OCI-LY7 (cell line): ENCODE data around the gene CHTF8. TPM values are rescaled to one million over a fixed set of nuclear protein-coding genes. Genes with fewer than 3 reads are reported as not detected.

Experiments used
- BruUV-seq: library from RNA; stranded (reverse); fragments of 400-500 nt; replicated peaks from 2 replicates; lab custom pipeline; 2021; lab: Mats Ljungman, UMichigan
- CTCF ChIA-PET: fragments of 300-600 bp; sonication (Branson Sonifier 250); formaldehyde crosslinking; loops from one replicate; lab custom pipeline; 2022; ENCODE audit warnings: antibody characterized with exemption; ENCODE audit not compliant: unreplicated experiment; lab: Charles Lee
- POLR2A ChIA-PET: fragments of 300-600 bp; sonication (Branson Sonifier 250); formaldehyde crosslinking; loops from one replicate; lab custom pipeline; 2022; ENCODE audit warnings: antibody characterized with exemption; lab: Charles Lee
- DNase-seq: peaks from one replicate; pipeline ENCODE4 v3.0.0-alpha.2; 2015; ENCODE audit warnings: low spot score
- H2AFZ ChIP-seq: fragments of 200-600 bp; sonication (generic), shearing (Covaris generic); 2 replicates; pipeline ENCODE4 v1.6.1; 2014; ENCODE audit warnings: mild to moderate bottlenecking, antibody characterized with exemption, low read length, moderate library complexity
- H3K27ac ChIP-seq: fragments of 200-600 bp; sonication (generic); 2 replicates; pipeline ENCODE4 v1.5.1; 2014; ENCODE audit warnings: mixed run types, low read depth, mild to moderate bottlenecking, moderate library complexity, low read length, inconsistent platforms; ENCODE audit not compliant: poor library complexity, severe bottlenecking
- H3K36me3 ChIP-seq: fragments of 200-600 bp; sonication (generic); 2 replicates; pipeline ENCODE4 v1.6.1; 2014; ENCODE audit warnings: mild to moderate bottlenecking, antibody characterized with exemption, low read length, moderate library complexity, mixed read lengths; ENCODE audit not compliant: insufficient read depth
- H3K4me1 ChIP-seq: fragments of 200-600 bp; sonication (generic); 2 replicates; pipeline ENCODE4 v1.5.1; 2014; ENCODE audit warnings: mild to moderate bottlenecking, low read length; ENCODE audit not compliant: insufficient read depth, poor library complexity, severe bottlenecking
- H3K4me2 ChIP-seq: fragments of 200-600 bp; sonication (generic); 2 replicates; pipeline ENCODE4 v1.6.1; 2014; ENCODE audit warnings: mild to moderate bottlenecking, low read length
- H3K4me3 ChIP-seq: fragments of 200-600 bp; sonication (generic); 2 replicates; pipeline ENCODE4 v1.5.1; 2014; ENCODE audit warnings: mild to moderate bottlenecking, low read depth, low read length; ENCODE audit not compliant: poor library complexity, severe bottlenecking
- H3K79me2 ChIP-seq: fragments of 200-600 bp; sonication (generic); 2 replicates; pipeline ENCODE4 v1.6.1; 2016; ENCODE audit warnings: low read depth, mild to moderate bottlenecking, low read length, moderate library complexity, mixed read lengths; ENCODE audit not compliant: insufficient read depth
- H3K9me2 ChIP-seq: fragments of 200-600 bp; sonication (generic); 2 replicates; pipeline ENCODE4 v1.6.1; 2016; ENCODE audit warnings: mild to moderate bottlenecking, low read length, mixed read lengths; ENCODE audit not compliant: insufficient read depth
- H3K9me3 ChIP-seq: fragments of 200-600 bp; sonication (generic); 2 replicates; pipeline ENCODE4 v1.6.1; 2014; ENCODE audit warnings: mild to moderate bottlenecking, mixed run types, low read length, mixed read lengths
- H4K20me1 ChIP-seq: fragments of 200-600 bp; sonication (generic); 2 replicates; pipeline ENCODE4 v1.6.1; 2014; ENCODE audit warnings: mild to moderate bottlenecking, antibody characterized with exemption, low read length, moderate library complexity, mixed read lengths; ENCODE audit not compliant: insufficient read depth
- CTCF ChIP-seq: fragments of 200-600 bp; sonication (generic); conservative IDR thresholded peaks from 2 replicates; pipeline ENCODE4 v1.5.1; 2014; ENCODE audit warnings: mild to moderate bottlenecking, antibody characterized with exemption, low read length, moderate library complexity, mixed read lengths
- EZH2phosphoT487 ChIP-seq: fragments of 200-600 bp; sonication (generic); IDR thresholded peaks from 2 replicates; pipeline ENCODE4 v1.6.1; 2018; ENCODE audit warnings: low read depth, borderline replicate concordance, mild to moderate bottlenecking, mixed run types, antibody characterized with exemption, low read length, moderate library complexity, mixed read lengths
- intact Hi-C: fragments of 100-400 bp; cut with micrococcal nuclease; formaldehyde crosslinking; loops from one replicate; pipeline ENCODE4 v1.10.0; 2022; ENCODE audit not compliant: unreplicated experiment
- total RNA-seq, 2 experiments: library from RNA; depleted of rRNA in 1 of 2; stranded (reverse); fragments of >200 nt in 1 of 2; shearing (Covaris generic) in 1 of 2; gene quantifications; 2 replicates each; pipeline ENCODE4 v1.2.3, GENCODE V29; 2014 to 2022

Gene CHTF8
- total RNA-seq, 2 experiments from 2014 or later = 58.8 to 151 TPM

DNA sequence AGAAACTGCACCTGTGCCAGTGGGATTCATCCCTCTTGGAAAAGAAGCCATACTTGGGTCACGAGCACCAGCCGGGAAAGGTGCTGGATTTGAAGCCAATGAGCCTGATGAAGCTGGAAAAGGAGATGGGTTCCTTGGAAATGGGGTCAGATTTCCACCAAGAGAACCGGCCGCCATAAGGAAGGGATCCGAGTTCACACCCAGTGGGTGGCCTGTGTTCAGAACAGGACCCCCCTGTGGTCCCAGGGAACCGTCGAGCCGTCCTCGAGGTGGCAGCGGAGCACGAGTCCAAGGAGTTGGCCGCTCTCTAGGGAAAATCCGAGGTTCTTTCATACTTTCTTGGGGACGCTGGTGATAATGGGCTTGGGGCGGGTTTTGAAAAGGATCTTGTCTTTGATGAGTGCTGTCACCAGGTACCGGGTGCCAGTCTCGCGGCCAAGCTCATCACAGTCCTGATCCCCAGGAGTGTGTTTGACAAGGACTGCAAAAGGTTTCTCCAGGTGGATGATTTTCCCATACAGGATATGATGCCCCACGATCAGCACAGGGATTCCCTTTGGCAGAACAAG lies 12.2 kb downstream of the CHTF8 start:
- H2AFZ ChIP-seq = no peak overlapping the region
- BruUV-seq = no TSS peak
- H4K20me1 ChIP-seq = no peaks in the 10 kb centered on the region
- H3K79me2 ChIP-seq = peaks cover 15% of the 10 kb centered on the region; the same call in 1 of the 2 replicates
- no peak overlapping the region for H3K4me2 ChIP-seq
- H3K9me3 ChIP-seq = no peaks in the 10 kb centered on the region
- H3K9me2 ChIP-seq = no peaks in the 10 kb centered on the region
- DNase-seq = no peak
- H3K4me1 ChIP-seq = no peaks in the 10 kb centered on the region
- H3K36me3 ChIP-seq = peaks cover 97% of the 10 kb centered on the region
- CTCF ChIA-PET = no interaction called here
- intact Hi-C loops = no loop called here
- no peak overlapping the region for H3K4me3 ChIP-seq
- H3K27ac ChIP-seq = no peak overlapping the region
- TF ChIP-seq EZH2phosphoT487 (no peak), CTCF (no peak)
- POLR2A ChIA-PET = interaction anchor here (1.0 kb wide), 1 partner anchor 10 kb away, joined by 3 read pairs; no protein-coding TSS in a partner anchor

DNA sequence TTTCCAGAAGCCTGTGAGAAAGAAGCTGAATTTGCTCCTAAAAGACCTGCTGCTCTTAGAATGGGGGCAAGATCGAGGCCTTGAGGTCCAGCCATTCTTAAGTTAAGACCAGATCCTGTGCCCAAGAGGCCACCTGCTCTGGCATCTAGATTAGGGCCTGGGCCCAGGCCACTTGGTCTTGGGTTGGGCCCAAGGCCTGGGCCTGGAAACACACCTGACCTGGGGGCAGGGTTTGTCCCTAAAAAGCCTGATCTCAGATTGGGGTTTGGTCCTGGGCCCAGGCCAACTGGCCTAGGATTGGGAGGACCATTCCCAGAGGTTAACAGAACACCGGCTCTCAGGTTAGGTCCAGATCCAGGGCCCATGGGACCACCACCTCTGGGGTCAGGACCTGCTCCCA lies 12.9 kb downstream of the CHTF8 start:
- TF ChIP-seq CTCF (no peak), EZH2phosphoT487 (no peak)
- no TSS peak for BruUV-seq
- no peak overlapping the region for H2AFZ ChIP-seq
- H3K9me2 ChIP-seq = no peaks in the 10 kb centered on the region
- ChIA-PET CTCF (no interaction called here), POLR2A (no interaction called here)
- no peak overlapping the region for H3K4me2 ChIP-seq
- peaks cover 15% of the 10 kb centered on the region; the same call in 1 of the 2 replicates for H3K79me2 ChIP-seq
- intact Hi-C loops = no loop called here
- no peak overlapping the region for H3K4me3 ChIP-seq
- no peaks in the 10 kb centered on the region for H3K9me3 ChIP-seq
- no peak for DNase-seq
- H3K4me1 ChIP-seq = no peaks in the 10 kb centered on the region
- H3K27ac ChIP-seq = no peak overlapping the region
- H4K20me1 ChIP-seq = no peaks in the 10 kb centered on the region
- peaks cover 94% of the 10 kb centered on the region for H3K36me3 ChIP-seq

- ChIA-PET CTCF (no interaction called here), POLR2A (no interaction called here)
- H3K4me3 ChIP-seq = no peak overlapping the region
- H3K4me1 ChIP-seq = no peaks in the 10 kb centered on the region
- intact Hi-C loops = no loop called here
- H3K79me2 ChIP-seq = peaks cover 12% of the 10 kb centered on the region; the same call in 1 of the 2 replicates
- H4K20me1 ChIP-seq = no peaks in the 10 kb centered on the region
- no peak overlapping the region for H3K27ac ChIP-seq
- no peaks in the 10 kb centered on the region for H3K9me2 ChIP-seq
- H3K36me3 ChIP-seq = peaks cover 89% of the 10 kb centered on the region
- no peak overlapping the region for H2AFZ ChIP-seq
- H3K4me2 ChIP-seq = no peak overlapping the region
- DNase-seq = no peak
- TF ChIP-seq CTCF (no peak), EZH2phosphoT487 (no peak)
- BruUV-seq = no TSS peak
- no peaks in the 10 kb centered on the region for H3K9me3 ChIP-seq
Measured at GRCh38 chr16:69118994-69119393, 13.4 kb downstream of the CHTF8 start.
